ENCODE measurements around the gene ZNF770. TPM values are rescaled to one million over a fixed set of nuclear protein-coding genes. Genes with fewer than 3 reads are reported as not detected.

Gene ZNF770
- total and polyA plus RNA-seq, 9 of the 15 experiments (the other 6 are each of a cell fraction or from before 2014, with no cell fraction given) = 3.4 to 50.8 (median 40.3) TPM

- WGBS (ENCODE audit: insufficient coverage, low coverage, missing lambda C conversion rate) = 21% methylated on average over 4 of the region's 4 CpGs
- ATAC-seq = no peak
- intact Hi-C loops (cut with micrococcal nuclease) = no loop called here
- CTCF ChIA-PET (ENCODE audit: low intra/inter-chr PET ratio) = no interaction called here
- H3K9ac ChIP-seq (ENCODE audit: insufficient read depth in 1 of 2, low read depth in 2 of 2, low read length in 2 of 2) = no peak overlapping the region
- no peaks in the 10 kb centered on the region for H3K79me2 ChIP-seq (ENCODE audit: control insufficient read depth, insufficient read depth, low read length)
- H3K27me3 ChIP-seq (ENCODE audit: control insufficient read depth in 2 of 2, insufficient read depth in 2 of 2, low read length in 2 of 2) = no peaks in the 10 kb centered on the region
- no peak overlapping the region for H3K4me3 ChIP-seq
- H3K27ac ChIP-seq (ENCODE audit: extremely low read depth, low read depth, low read length) = peak overlapping the region; percentile 49; the same call in 2 of the 3 replicates
- in situ Hi-C loops (cut with MboI) = no loop called here
- no peak overlapping the region for H3K4me2 ChIP-seq (ENCODE audit: insufficient read depth, low read length)
- peak in 1 of 4 experiments; percentile 29 for DNase-seq (ENCODE audit: extremely low read depth in 1 of 4, low spot score in 3 of 4)
- H3K9me3 ChIP-seq (replicated peaks; ENCODE audit: control insufficient read depth, insufficient read depth, low read depth, low read length) = no peaks in the 10 kb centered on the region
- FAIRE-seq = no peak
- POLR2A ChIA-PET = interaction anchor here (0.7 to 1.0 kb wide), 2 partner anchors 25 to 26 kb away, joined by 3 read pairs; partner anchors contain the start of gene AQR
- BruUV-seq (replicated peaks) = no TSS peak
- H4K20me1 ChIP-seq (replicated peaks; ENCODE audit: control insufficient read depth, insufficient read depth, low read length) = no peaks in the 10 kb centered on the region
- H3K36me3 ChIP-seq (ENCODE audit: control insufficient read depth, insufficient read depth, low read length) = no peaks in the 10 kb centered on the region
- peak overlapping the region; percentile 49 for H2AFZ ChIP-seq (ENCODE audit: low read depth, low read length)
- H3K9me1 ChIP-seq (ENCODE audit: control insufficient read depth, insufficient read depth, low read length) = no peaks in the 10 kb centered on the region
- peaks cover 0 to 8% of the 10 kb centered on the region in 2 experiments; a peak in 2 of 5 replicates for H3K4me1 ChIP-seq (replicated peaks in 1 of 2; ENCODE audit: control insufficient read depth in 2 of 2, insufficient read depth in 2 of 2, low read length in 2 of 2)
- TF ChIP-seq TAF9B (IDR thresholded peaks at IDR 0.05; ENCODE audit: partially characterized antibody) (no peak), ZBTB17 (CRISPR knock-in tag; IDR thresholded peaks at IDR 0.05) (peak; percentile 88; the same call in 1 of the 2 replicates), ZNF239 (CRISPR knock-in tag; IDR thresholded peaks at IDR 0.05) (peak; percentile 79), DACH1 (IDR thresholded peaks at IDR 0.05; ENCODE audit: partially characterized antibody) (no peak), ZNF174 (CRISPR knock-in tag; IDR thresholded peaks at IDR 0.05) (no peak), FOSL1 (tag; conservative IDR thresholded peaks at IDR 0.05) (no peak), NFXL1 (CRISPR knock-in tag; IDR thresholded peaks at IDR 0.05) (peak; percentile 82; the same call in 1 of the 2 replicates), RNF219 (CRISPR knock-in tag; IDR thresholded peaks at IDR 0.05) (no peak), ESRRB (CRISPR knock-in tag; IDR thresholded peaks at IDR 0.05; ENCODE audit: borderline replicate concordance) (no peak), POLR3G (IDR thresholded peaks at IDR 0.05; ENCODE audit: extremely low read depth, insufficient read length, insufficient replicate concordance) (no peak), PRMT5 (CRISPR knock-in tag; IDR thresholded peaks at IDR 0.05) (no peak), TARDBP (IDR thresholded peaks at IDR 0.05) (no peak), PCBP1 (IDR thresholded peaks at IDR 0.05; ENCODE audit: low read depth, low read length, poor library complexity, severe bottlenecking) (no peak), TFAM (CRISPR knock-in tag; conservative IDR thresholded peaks at IDR 0.05) (no peak), HOXB6 (CRISPR knock-in tag; IDR thresholded peaks at IDR 0.05; ENCODE audit: borderline replicate concordance) (no peak), ZNF146 (CRISPR knock-in tag; IDR thresholded peaks at IDR 0.05; ENCODE audit: unreplicated experiment) (no peak), NBN (IDR thresholded peaks at IDR 0.05; ENCODE audit: low read depth) (no peak), ZNF354B (CRISPR knock-in tag; IDR thresholded peaks at IDR 0.05) (no peak)
- TF ChIP-seq, protein P1, sequence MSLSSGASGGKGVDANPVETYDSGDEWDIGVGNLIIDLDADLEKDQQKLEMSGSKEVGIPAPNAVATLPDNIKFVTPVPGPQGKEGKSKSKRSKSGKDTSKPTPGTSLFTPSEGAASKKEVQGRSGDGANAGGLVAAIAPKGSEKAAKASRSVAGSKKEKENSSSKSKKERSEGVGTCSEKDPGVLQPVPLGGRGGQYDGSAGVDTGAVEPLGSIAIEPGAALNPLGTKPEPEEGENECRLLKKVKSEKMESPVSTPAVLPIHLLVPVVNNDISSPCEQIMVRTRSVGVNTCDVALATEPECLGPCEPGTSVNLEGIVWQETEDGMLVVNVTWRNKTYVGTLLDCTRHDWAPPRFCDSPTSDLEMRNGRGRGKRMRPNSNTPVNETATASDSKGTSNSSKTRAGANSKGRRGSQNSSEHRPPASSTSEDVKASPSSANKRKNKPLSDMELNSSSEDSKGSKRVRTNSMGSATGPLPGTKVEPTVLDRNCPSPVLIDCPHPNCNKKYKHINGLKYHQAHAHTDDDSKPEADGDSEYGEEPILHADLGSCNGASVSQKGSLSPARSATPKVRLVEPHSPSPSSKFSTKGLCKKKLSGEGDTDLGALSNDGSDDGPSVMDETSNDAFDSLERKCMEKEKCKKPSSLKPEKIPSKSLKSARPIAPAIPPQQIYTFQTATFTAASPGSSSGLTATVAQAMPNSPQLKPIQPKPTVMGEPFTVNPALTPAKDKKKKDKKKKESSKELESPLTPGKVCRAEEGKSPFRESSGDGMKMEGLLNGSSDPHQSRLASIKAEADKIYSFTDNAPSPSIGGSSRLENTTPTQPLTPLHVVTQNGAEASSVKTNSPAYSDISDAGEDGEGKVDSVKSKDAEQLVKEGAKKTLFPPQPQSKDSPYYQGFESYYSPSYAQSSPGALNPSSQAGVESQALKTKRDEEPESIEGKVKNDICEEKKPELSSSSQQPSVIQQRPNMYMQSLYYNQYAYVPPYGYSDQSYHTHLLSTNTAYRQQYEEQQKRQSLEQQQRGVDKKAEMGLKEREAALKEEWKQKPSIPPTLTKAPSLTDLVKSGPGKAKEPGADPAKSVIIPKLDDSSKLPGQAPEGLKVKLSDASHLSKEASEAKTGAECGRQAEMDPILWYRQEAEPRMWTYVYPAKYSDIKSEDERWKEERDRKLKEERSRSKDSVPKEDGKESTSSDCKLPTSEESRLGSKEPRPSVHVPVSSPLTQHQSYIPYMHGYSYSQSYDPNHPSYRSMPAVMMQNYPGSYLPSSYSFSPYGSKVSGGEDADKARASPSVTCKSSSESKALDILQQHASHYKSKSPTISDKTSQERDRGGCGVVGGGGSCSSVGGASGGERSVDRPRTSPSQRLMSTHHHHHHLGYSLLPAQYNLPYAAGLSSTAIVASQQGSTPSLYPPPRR (CRISPR knock-in tag; IDR thresholded peaks at IDR 0.05; ENCODE audit: borderline replicate concordance) = no peak
Observed at GRCh38 chr15:34993877-34994276, 5.8 kb upstream of the ZNF770 start.

All from K562 (cell line).